ENCODE data around the gene LARGE1. TPM values are rescaled to one million over a fixed set of nuclear protein-coding genes. Genes with fewer than 3 reads are reported as not detected.

Gene LARGE1
- total and polyA plus RNA-seq, 2 of the 4 experiments (the other 2 are of a cell fraction): 6.2 to 12.4 TPM

GRCh38 chr22:33739516-33739915 lies 180.8 kb downstream of the LARGE1 start:
- peaks cover 0 to 4% of the 10 kb centered on the region in 2 experiments; a peak in 1 of 4 replicates for H3K79me1 ChIP-seq (ENCODE audit: low read depth in 1 of 2, low read length in 2 of 2)
- H3K4ac ChIP-seq (ENCODE audit: low read depth, low read length): no peak overlapping the region
- H2BK15ac ChIP-seq (ENCODE audit: low read depth, low read length): no peak overlapping the region
- dilution Hi-C loops (cut with HindIII; ENCODE audit: low sequenced_read_pairs, unreplicated experiment): no loop called here
- H3K9me1 ChIP-seq (ENCODE audit: insufficient read depth, low read length): no peaks in the 10 kb centered on the region
- no peak overlapping the region for H3K9ac ChIP-seq (ENCODE audit: low read depth, low read length)
- H2AK5ac ChIP-seq (ENCODE audit: low read depth, low read length): no peak overlapping the region
- no peak overlapping the region for H2BK20ac ChIP-seq (ENCODE audit: low read depth, low read length)
- H3K4me2 ChIP-seq (ENCODE audit: low read depth, low read length): no peak overlapping the region
- H2AK9ac ChIP-seq (replicated peaks; ENCODE audit: low read depth, low read length, poor library complexity): no peak overlapping the region
- H3K18ac ChIP-seq (ENCODE audit: low read depth, low read length): no peak overlapping the region
- H2BK120ac ChIP-seq (ENCODE audit: low read depth, low read length): no peak overlapping the region
- TF ChIP-seq RAD21 (IDR thresholded peaks at IDR 0.05; ENCODE audit: low read length) (no peak), BHLHE40 (IDR thresholded peaks at IDR 0.05; ENCODE audit: low read depth, low read length) (no peak), FOS (IDR thresholded peaks at IDR 0.05; ENCODE audit: low read depth, low read length) (no peak), NFE2L2 (IDR thresholded peaks at IDR 0.05; ENCODE audit: low read depth, low read length) (no peak), ELK1 (IDR thresholded peaks at IDR 0.05; ENCODE audit: borderline replicate concordance, low read depth, low read length) (no peak), MAZ (IDR thresholded peaks at IDR 0.05; ENCODE audit: borderline replicate concordance, low read depth, low read length) (no peak), POLR2A (IDR thresholded peaks at IDR 0.05; ENCODE audit: low read depth, low read length) (no peak), MAFK (IDR thresholded peaks at IDR 0.05; ENCODE audit: low read depth, low read length) (no peak), SMC3 (IDR thresholded peaks at IDR 0.05; ENCODE audit: low read depth, low read length) (no peak), RFX5 (IDR thresholded peaks at IDR 0.05; ENCODE audit: low read depth, low read length) (no peak), CHD1 (IDR thresholded peaks at IDR 0.05; ENCODE audit: low read depth, low read length) (no peak), MXI1 (IDR thresholded peaks at IDR 0.05; ENCODE audit: borderline replicate concordance, low read depth, low read length) (no peak), CTCF (conservative IDR thresholded peaks at IDR 0.05; ENCODE audit: low read depth, low read length) (no peak), RCOR1 (IDR thresholded peaks at IDR 0.05; ENCODE audit: insufficient replicate concordance, low read length) (no peak), CEBPB (IDR thresholded peaks at IDR 0.05; ENCODE audit: low read depth, low read length) (no peak)
- TF ChIP-seq, protein P1, sequence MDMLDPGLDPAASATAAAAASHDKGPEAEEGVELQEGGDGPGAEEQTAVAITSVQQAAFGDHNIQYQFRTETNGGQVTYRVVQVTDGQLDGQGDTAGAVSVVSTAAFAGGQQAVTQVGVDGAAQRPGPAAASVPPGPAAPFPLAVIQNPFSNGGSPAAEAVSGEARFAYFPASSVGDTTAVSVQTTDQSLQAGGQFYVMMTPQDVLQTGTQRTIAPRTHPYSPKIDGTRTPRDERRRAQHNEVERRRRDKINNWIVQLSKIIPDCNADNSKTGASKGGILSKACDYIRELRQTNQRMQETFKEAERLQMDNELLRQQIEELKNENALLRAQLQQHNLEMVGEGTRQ (IDR thresholded peaks at IDR 0.05; ENCODE audit: low read depth, low read length): no peak
- H4K20me1 ChIP-seq (ENCODE audit: insufficient read depth, low read length): no peaks in the 10 kb centered on the region; the same call in 1 of the 2 replicates
- no peak overlapping the region for H3K56ac ChIP-seq (ENCODE audit: extremely low read depth, insufficient read depth, low read length)
- ATAC-seq (ENCODE audit: low read depth) (no peak), DNase-seq (no peak)
- no TSS peak for BruUV-seq (replicated peaks)
- intact Hi-C loops (cut with micrococcal nuclease): no loop called here
- no peak overlapping the region for H3K14ac ChIP-seq (replicated peaks; ENCODE audit: low read depth, low read length)
- ChIA-PET CTCF (no interaction called here), POLR2A (ENCODE audit: unreplicated experiment) (no interaction called here)
- H2BK5ac ChIP-seq (ENCODE audit: low read depth, low read length, poor library complexity, severe bottlenecking): no peak overlapping the region
- H2AFZ ChIP-seq (replicated peaks; ENCODE audit: low read length, poor library complexity): no peak overlapping the region
- H4K5ac ChIP-seq (ENCODE audit: low read depth, low read length): no peak overlapping the region
- H4K91ac ChIP-seq (ENCODE audit: insufficient read depth, low read depth, low read length): no peak overlapping the region
- H3K23ac ChIP-seq (ENCODE audit: low read depth, low read length): no peak overlapping the region
- no peaks in the 10 kb centered on the region for H3K27me3 ChIP-seq (ENCODE audit: control insufficient read depth, insufficient read depth, low read length)
- H3K27ac ChIP-seq (ENCODE audit: insufficient read depth, low read length): no peak overlapping the region
- no peak overlapping the region for H3K4me3 ChIP-seq (ENCODE audit: insufficient read depth, low read depth, low read length)
- no CpG with 5 or more reads among the region's 4 CpGs for WGBS, 2 experiments (ENCODE audit: extremely low coverage in 2 of 2, insufficient read length in 1 of 2)
- no peak overlapping the region for H4K8ac ChIP-seq (ENCODE audit: low read depth in 2 of 2, low read length in 2 of 2)
- H3K9me3 ChIP-seq (ENCODE audit: control insufficient read depth, insufficient read depth, low read length): no peaks in the 10 kb centered on the region
- H3K36me3 ChIP-seq (ENCODE audit: control insufficient read depth, insufficient read depth, low read length): no peaks in the 10 kb centered on the region
- no peaks in the 10 kb centered on the region for H3K4me1 ChIP-seq (ENCODE audit: control insufficient read depth, insufficient read depth, low read length)
- in situ Hi-C loops (cut with MboI; ENCODE audit: low sequenced_read_pairs): no loop called here

Measured in IMR-90 (cell line).